K562 (cell line): ENCODE measurements around the gene YIPF2. TPM values are rescaled to one million over a fixed set of nuclear protein-coding genes. Genes with fewer than 3 reads are reported as not detected.
A peak's percentile ranks its signal among the peaks of the same experiment; 100 is the strongest.

Experiments used
- ATAC-seq: fragments of 200-7000 bp; cut with Tn5 transposase; 3 replicates; pipeline ENCODE4 v1.9.1; 2020; ENCODE audit warnings: moderate library complexity
- BruUV-seq: library from RNA; stranded (reverse); fragments of 400-500 nt; replicated peaks from 2 replicates; lab custom pipeline; 2021; lab: Mats Ljungman, UMichigan
- CTCF ChIA-PET: fragments of 300-600 bp; formaldehyde crosslinking; extraction: SDS; loops from one replicate; lab custom pipeline; 2021; ENCODE audit warnings: low intra/inter-chr PET ratio; lab: Yijun Ruan, JAX
- POLR2A ChIA-PET: fragments of 300-600, 350-650 bp; sonication (Branson Sonifier 250); formaldehyde crosslinking; extraction: SDS; loops from one replicate; lab custom pipeline; 2021; ENCODE audit warnings: antibody characterized with exemption, inconsistent platforms; lab: Yijun Ruan, JAX
- DNase-seq, 4 experiments: peaks; one replicate each; pipeline versions ENCODE4 v3.0.0 to v3.0.0-alpha.2; 2011 to 2018; ENCODE audit warnings: low spot score in 3 of 4, mixed read lengths in 3 of 4; ENCODE audit errors: extremely low read depth in 1 of 4
- FAIRE-seq: peaks from 2 replicates; lab custom pipeline; 2011; peaks lifted over from hg19 to GRCh38; lab: Jason Lieb, UNC
- H2AFZ ChIP-seq: 2 replicates; pipeline ENCODE4 v1.6.0; 2011; ENCODE audit warnings: low read depth, low read length, control low read depth, inconsistent platforms
- H3K27ac ChIP-seq: fragments of 200-600 bp; 3 replicates; pipeline ENCODE4 v1.8.0; 2011; ENCODE audit warnings: low read depth, mild to moderate bottlenecking, control low read depth, inconsistent platforms, low read length, moderate library complexity, mixed read lengths; ENCODE audit errors: extremely low read depth
- H3K27me3 ChIP-seq, 2 experiments: fragments of 300-600 bp in 1 of 2; 2 replicates in 1 of 2; 3 replicates in 1 of 2; pipeline versions ENCODE4 v1.6.0 to v1.8.0; 2011; ENCODE audit warnings: inconsistent platforms in 2 of 2, low read length in 2 of 2, mild to moderate bottlenecking in 1 of 2, mixed read lengths in 1 of 2, moderate library complexity in 1 of 2; ENCODE audit not compliant: control insufficient read depth in 2 of 2, insufficient read depth in 2 of 2
- H3K36me3 ChIP-seq: fragments of 300-600 bp; 3 replicates; pipeline ENCODE4 v1.8.0; 2011; ENCODE audit warnings: mild to moderate bottlenecking, low read length, inconsistent platforms; ENCODE audit not compliant: control insufficient read depth, insufficient read depth
- H3K4me1 ChIP-seq, 2 experiments: fragments of 200-600 bp in 1 of 2; replicated peaks in 1 of 2; 2 replicates in 1 of 2; 3 replicates in 1 of 2; pipeline versions ENCODE4 v1.5.1 to v1.8.0; 2011; ENCODE audit warnings: inconsistent platforms in 2 of 2, low read length in 2 of 2, mild to moderate bottlenecking in 1 of 2, mixed read lengths in 1 of 2, moderate library complexity in 1 of 2; ENCODE audit not compliant: control insufficient read depth in 2 of 2, insufficient read depth in 2 of 2
- H3K4me2 ChIP-seq: 2 replicates; pipeline ENCODE4 v1.6.1; 2011; ENCODE audit warnings: low read length, control low read depth, inconsistent platforms, mixed read lengths; ENCODE audit not compliant: insufficient read depth
- H3K4me3 ChIP-seq: fragments of 200-600 bp; sonication (generic), shearing (Covaris generic); 2 replicates; pipeline ENCODE4 v1.5.1; 2016; ENCODE audit warnings: control low read depth, inconsistent platforms
- H3K79me2 ChIP-seq: fragments of 200-600 bp; 3 replicates; pipeline ENCODE4 v1.8.0; 2011; ENCODE audit warnings: low read length, inconsistent platforms; ENCODE audit not compliant: control insufficient read depth, insufficient read depth
- H3K9ac ChIP-seq, 2 experiments: 2 replicates each; pipeline versions ENCODE4 v1.6.0 to v1.6.1; 2011; ENCODE audit warnings: low read depth in 2 of 2, low read length in 2 of 2, control low read depth in 1 of 2, inconsistent platforms in 1 of 2, mild to moderate bottlenecking in 1 of 2, mixed read lengths in 1 of 2; ENCODE audit not compliant: insufficient read depth in 1 of 2
- H3K9me1 ChIP-seq: one replicate; pipeline ENCODE4 v1.6.0; 2011; ENCODE audit warnings: inconsistent platforms, mild to moderate bottlenecking, low read length, moderate library complexity; ENCODE audit not compliant: control insufficient read depth, insufficient read depth
- H3K9me3 ChIP-seq: replicated peaks from 2 replicates; pipeline ENCODE4 v1.5.1; 2011; ENCODE audit warnings: low read depth, low read length, inconsistent platforms; ENCODE audit not compliant: control insufficient read depth, insufficient read depth
- H4K20me1 ChIP-seq: replicated peaks from 2 replicates; pipeline ENCODE4 v1.6.1; 2011; ENCODE audit warnings: low read length, inconsistent platforms, mixed read lengths; ENCODE audit not compliant: control insufficient read depth, insufficient read depth
- CCNT2 ChIP-seq: IDR thresholded peaks from 2 replicates; pipeline ENCODE4 v1.6.1; 2011; ENCODE audit warnings: borderline replicate concordance, low read depth, mild to moderate bottlenecking, moderate library complexity, mixed read lengths, low read length; ENCODE audit not compliant: insufficient read length; ENCODE audit errors: extremely low read depth
- ZNF384 ChIP-seq: IDR thresholded peaks from 2 replicates; pipeline ENCODE4 v1.6.1; 2012; ENCODE audit warnings: low read depth, low read length, improper control_type of control experiment
- WGBS: fragments of 100-300 bp; shearing (Covaris generic); methylation state at CpG from one replicate; pipeline ENCODE4 v1.1.6; 2016; ENCODE audit warnings: low coverage, mixed read lengths; ENCODE audit not compliant: insufficient coverage; ENCODE audit errors: missing lambda C conversion rate; 5-methylcytosine and 5-hydroxymethylcytosine counted together
- in situ Hi-C: fragments of 300-500 bp; cut with MboI; formaldehyde crosslinking; loops from 4 replicates; pipeline ENCODE4 v1.15.0; 2018; ENCODE audit warnings: inconsistent platforms, mixed read lengths
- intact Hi-C: fragments of 100-400 bp; cut with micrococcal nuclease; formaldehyde crosslinking; loops from 2 replicates; pipeline ENCODE4 v1.14.2; 2022
- polyA plus RNA-seq, 8 experiments: library from polyadenylated mRNA; depleted of rRNA in 4 of 8; stranded (reverse) in 5 of 8; unstranded in 3 of 8; fragments of >200 nt; fragmentation: Nextera tagmentation in 2 of 8; fragmentation: Illumina TruSeq in 1 of 8; extraction: Ambion mirVana in 2 of 8; extraction: Trizol in 1 of 8; gene quantifications; 2 replicates each; pipeline versions ENCODE4 v1.2.1 to v1.2.3, GENCODE V29; 2011 to 2014; ENCODE audit warnings: inconsistent platforms in 1 of 8, missing spikeins in 1 of 8
- total RNA-seq, 7 experiments: library from RNA; depleted of rRNA in 6 of 7; stranded (reverse); fragments of >200 nt in 6 of 7; fragmentation: Illumina TruSeq in 2 of 7; extraction: Trizol in 2 of 7; gene quantifications; 2 replicates each; pipeline versions ENCODE4 v1.2.1 to v1.2.3, GENCODE V29; 2011 to 2021; ENCODE audit warnings: low replicate concordance in 1 of 7

Gene YIPF2
- total and polyA plus RNA-seq, 9 of the 15 experiments (the other 6 are each of a cell fraction or from before 2014, with no cell fraction given) = 1.3 to 65.2 (median 31.6) TPM

GRCh38 chr19:10885201-10886169 is 43.0 kb downstream of the YIPF2 start:
- peak in 1 of 4 experiments; percentile 18 for DNase-seq
- no TSS peak for BruUV-seq
- intact Hi-C loops = no loop called here
- peak; percentile 48 for TF ChIP-seq ZNF384
- no peak for TF ChIP-seq CCNT2
- TF ChIP-seq, all 486 proteins: peak for 1
- ChIA-PET CTCF (no interaction called here), POLR2A (interaction anchor here (1.1 to 1.2 kb wide), 3 partner anchors 9 to 72 kb away, joined by 3 to 6 read pairs (median 3); no protein-coding TSS in a partner anchor)
- 75% methylated on average over 15 of the region's 20 CpGs for WGBS
- H3K4me3 ChIP-seq = no peak overlapping the region
- H4K20me1 ChIP-seq = peaks cover 6% of the 10 kb centered on the region; the same call in 1 of the 2 replicates
- H3K79me2 ChIP-seq = peaks cover 76% of the 10 kb centered on the region
- H3K9me3 ChIP-seq = no peaks in the 10 kb centered on the region
- H3K9me1 ChIP-seq = peaks cover 2% of the 10 kb centered on the region
- H2AFZ ChIP-seq = no peak overlapping the region
- FAIRE-seq (no peak), ATAC-seq (no peak)
- H3K4me2 ChIP-seq = no peak overlapping the region
- peak overlapping the region in 1 of 2 experiments; percentile 71; a peak in 2 of 4 replicates for H3K9ac ChIP-seq
- H3K27me3 ChIP-seq = no peaks in the 10 kb centered on the region; a peak in 1 of 5 replicates
- H3K4me1 ChIP-seq = peaks cover 25 to 66% of the 10 kb centered on the region in 2 experiments
- H3K36me3 ChIP-seq = peaks cover 17% of the 10 kb centered on the region; the same call in 2 of the 3 replicates
- in situ Hi-C loops = no loop called here
- no peak overlapping the region; the same call in 2 of the 3 replicates for H3K27ac ChIP-seq
